Ovary (tissue), 9 donors: ENCODE measurements around the gene FAH. TPM values are rescaled to one million over a fixed set of nuclear protein-coding genes. Genes with fewer than 3 reads are reported as not detected.

Experiments
- DNase-seq, 5 donors: peaks; one replicate each; pipeline ENCODE4 v3.0.0-alpha.2; 2019 to 2020
- H3K27ac ChIP-seq, 2 donors: fragments of 200-600 bp; one replicate each; pipeline versions ENCODE4 v1.5.1 to v1.8.0; 2019 to 2022
- H3K27me3 ChIP-seq: fragments of 200-600 bp; one replicate; pipeline ENCODE4 v1.8.0; 2022
- H3K36me3 ChIP-seq: fragments of 200-600 bp; sonication (generic); one replicate; pipeline ENCODE4 v1.5.1; 2019
- H3K4me1 ChIP-seq: one replicate; pipeline ENCODE4 v1.8.1; 2013; ENCODE audit warnings: mild to moderate bottlenecking, moderate library complexity; ENCODE audit not compliant: insufficient read depth
- H3K4me3 ChIP-seq: fragments of 200-600 bp; sonication (generic); one replicate; pipeline ENCODE4 v1.5.1; 2017
- H3K9me3 ChIP-seq, 2 donors: fragments of 200-600 bp in 1 of 2; sonication (generic) in 1 of 2; one replicate each; pipeline versions ENCODE4 v1.5.1 to v1.8.1; 2013 to 2019; ENCODE audit warnings: mild to moderate bottlenecking in 1 of 2, moderate library complexity in 1 of 2
- CTCF ChIP-seq, 3 donors: fragments of 450-650 bp in 2 of 3; fragments of 200-600 bp in 1 of 3; IDR thresholded peaks; one replicate each; pipeline versions ENCODE4 v1.5.1 to v1.8.0; 2016 to 2022; ENCODE audit warnings: antibody characterized with exemption in 3 of 3, mild to moderate bottlenecking in 1 of 3
- EP300 ChIP-seq: sonication (generic); formaldehyde crosslinking; IDR thresholded peaks from one replicate; pipeline ENCODE4 v1.6.1; 2017; ENCODE audit warnings: antibody characterized with exemption
- POLR2A ChIP-seq: fragments of 450-650 bp; IDR thresholded peaks from one replicate; pipeline ENCODE4 v1.6.1; 2017; ENCODE audit warnings: antibody characterized with exemption, mild to moderate bottlenecking, moderate library complexity
- WGBS, 3 donors: extraction: QIAGEN DNeasy Blood & Tissue Kit in 1 of 3; methylation state at CpG; one replicate each; pipeline versions ENCODE4 v1.1.5 to v1.1.7; 2013 to 2017; 5-methylcytosine and 5-hydroxymethylcytosine counted together
- intact Hi-C, 4 donors: fragments of 100-400 bp; cut with DNase I; formaldehyde crosslinking; loops; one replicate each; pipeline versions ENCODE4 v1.11.0 to v1.15.1; 2022 to 2023
- polyA plus RNA-seq, 2 donors: library from polyadenylated mRNA; stranded (reverse); fragments of 200-250 nt in 1 of 2; fragments of 350-450 nt in 1 of 2; fragmentation: Illumina TruSeq in 1 of 2; extraction: RNeasy Lipid Tissue Mini Kit (QIAGEN cat#74804) in 1 of 2; gene quantifications; one replicate each; pipeline ENCODE4 v1.2.3, GENCODE V29; 2013 to 2014
- total RNA-seq, 7 donors: library from RNA; depleted of rRNA in 2 of 7; stranded (reverse); fragments of >200 nt in 2 of 7; fragmentation: NEBNext Ultra II Directional in 3 of 7; extraction: Animal tissue kit (Norgen Biotek cat#: 25700) in 3 of 7; gene quantifications; one replicate each; pipeline versions ENCODE4 v1.1.0 to v1.2.4, GENCODE V29; 2016 to 2023
- donor health status: DM: no; HTN: no; CAD: no; lungs with moderate emphysema.
- donor health status: DM: no; HTN: no; CAD: no.
- donor health status: Bipolar disorder and iron deficiency.
- donor health status: DM: yes; HTN: yes; CAD: no.
- donor health status: DM: no; HTN: no; CAD: no.
- donor health status: DM: yes; HTN: yes; CAD: no.

FAH gene
- total and polyA plus RNA-seq, 9 donors = 19.0 to 47.2 (median 30.8) TPM

- DNase-seq = no peak
- TF ChIP-seq CTCF (IDR thresholded peaks at IDR 0.05) (no peak), POLR2A (no peak), EP300 (no peak)
- Histone ChIP-seq H3K27me3 (no peaks in the 10 kb centered on the region), H3K36me3 (no peaks in the 10 kb centered on the region), H3K9me3 (no peaks in the 10 kb centered on the region), H3K27ac (no peak overlapping the region), H3K4me3 (no peak overlapping the region), H3K4me1 (no peaks in the 10 kb centered on the region)
- WGBS, 3 donors = 82 to 89% (median 86%) methylated on average over 1 of the region's 1 CpG
- intact Hi-C loops = no loop called here
These were observed 42.1 kb downstream of the FAH start for GRCh38 chr15:80194914-80195313.

DNA sequence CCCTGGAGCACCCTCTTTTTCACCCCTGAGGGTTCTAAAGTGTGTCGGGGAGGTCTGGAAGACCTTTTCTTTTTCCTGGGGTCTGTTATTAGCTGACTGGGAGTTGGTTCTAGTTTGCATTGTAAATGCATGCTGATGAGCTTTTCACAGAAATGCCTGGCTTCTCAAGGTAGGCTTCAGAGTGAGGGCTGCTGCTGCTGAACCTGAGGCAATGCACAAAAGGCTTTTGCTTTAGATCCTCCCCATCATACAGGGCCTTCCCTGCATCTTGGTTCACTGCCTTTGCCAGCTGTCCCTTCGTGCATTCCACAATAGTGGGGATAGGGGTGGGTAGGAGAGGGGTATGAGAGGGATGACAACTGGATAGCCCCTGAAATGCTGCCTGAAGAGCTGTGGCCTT, 46.6 kb downstream of the FAH start:
- no peaks in the 10 kb centered on the region for H3K27me3 ChIP-seq
- intact Hi-C loops = loop anchor here in 1 of 4 donors (2.0 kb wide), 1 partner anchor 19 kb away; no protein-coding TSS in a partner anchor

DNA sequence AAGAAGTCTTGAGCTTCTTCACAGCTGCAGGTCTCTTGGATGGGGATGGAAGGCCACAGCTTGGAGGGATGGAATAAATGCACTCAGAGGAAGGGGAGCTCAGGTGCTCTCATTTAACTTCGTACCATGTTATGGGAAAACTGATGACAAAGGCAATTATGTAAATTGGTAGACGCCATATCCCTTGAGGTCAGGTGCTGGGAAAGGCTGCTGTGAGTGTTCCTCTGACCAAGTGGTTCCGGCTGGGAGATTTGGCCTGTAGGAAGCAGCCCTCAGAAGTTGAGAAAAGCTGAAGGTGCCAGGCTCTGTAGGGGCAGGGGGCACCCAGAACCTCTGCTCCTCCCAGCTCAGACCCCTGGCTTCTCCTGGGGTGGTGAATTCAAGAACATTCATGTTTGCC, 47.1 kb downstream of the FAH start:
- DNase-seq = no peak
- Histone ChIP-seq H3K27ac (no peak overlapping the region), H3K27me3 (no peaks in the 10 kb centered on the region), H3K4me3 (no peak overlapping the region), H3K36me3 (no peaks in the 10 kb centered on the region), H3K4me1 (no peaks in the 10 kb centered on the region), H3K9me3 (no peaks in the 10 kb centered on the region)
- no peak for TF ChIP-seq CTCF (IDR thresholded peaks at IDR 0.05)
- TF ChIP-seq EP300 = no peak
- no peak for TF ChIP-seq POLR2A
- intact Hi-C loops = loop anchor here in 1 of 4 donors (2.0 kb wide), 1 partner anchor 19 kb away; no protein-coding TSS in a partner anchor
- 59 to 90% (median 88%) methylated on average over 3 of the region's 3 CpGs for WGBS, 3 donors

More for the DNA sequence above, 46.6 kb downstream of the FAH start:
- 66 to 77% (median 70%) methylated on average over 2 of the region's 2 CpGs for WGBS, 3 donors
- H3K9me3 ChIP-seq = no peaks in the 10 kb centered on the region
- H3K4me1 ChIP-seq = no peaks in the 10 kb centered on the region
- no peak for DNase-seq
- H3K4me3 ChIP-seq = no peak overlapping the region
- H3K36me3 ChIP-seq = no peaks in the 10 kb centered on the region
- TF ChIP-seq CTCF (IDR thresholded peaks at IDR 0.05) = no peak
- TF ChIP-seq POLR2A = no peak
- no peak for TF ChIP-seq EP300
- no peak overlapping the region for H3K27ac ChIP-seq

GRCh38 chr15:80201256-80202015, 48.6 kb downstream of the FAH start:
- no peaks in the 10 kb centered on the region for H3K36me3 ChIP-seq
- no peak overlapping the region for H3K4me3 ChIP-seq
- 81 to 84% (median 83%) methylated on average over 25 to 26 of the region's 26 CpGs for WGBS, 3 donors
- no peaks in the 10 kb centered on the region for H3K27me3 ChIP-seq
- no peak overlapping the region for H3K27ac ChIP-seq
- intact Hi-C loops = no loop called here
- TF ChIP-seq CTCF (IDR thresholded peaks at IDR 0.05) (no peak), POLR2A (no peak), EP300 (no peak)
- no peak for DNase-seq
- no peaks in the 10 kb centered on the region for H3K9me3 ChIP-seq
- no peaks in the 10 kb centered on the region for H3K4me1 ChIP-seq
